Activated CD4-positive, alpha-beta memory T cell treated with anti-CD3 and anti-CD28 coated beads, Interleukin-2, amount 10 ng/mL, durations not matched to agents 7 days and 5 days (primary cell): Measurements from ENCODE around the gene MOAP1. TPM values are rescaled to one million over a fixed set of nuclear protein-coding genes. Genes with fewer than 3 reads are reported as not detected.
A peak's percentile ranks its signal among the peaks of the same experiment; 100 is the strongest.
"Not testable (repeated sequence)": the region's sequence is repeated elsewhere in the genome, so short reads cannot be mapped to it uniquely, and the experiment has no call there.

ENCODE experiments used
- CTCF ChIA-PET: fragments of 350-600 bp; sonication (Branson Sonifier 250); formaldehyde crosslinking; loops from one replicate; lab custom pipeline; 2021; ENCODE audit warnings: antibody characterized with exemption, inconsistent platforms; lab: Charles Lee
- POLR2A ChIA-PET: fragments of 350-600 bp; sonication (Branson Sonifier 250); formaldehyde crosslinking; loops from one replicate; lab custom pipeline; 2021; ENCODE audit warnings: antibody characterized with exemption; lab: Charles Lee
- DNase-seq: peaks from one replicate; pipeline ENCODE4 v3.0.0-alpha.2; 2020
- H3K27ac Mint-ChIP-seq: one replicate; pipeline ENCODE4 v1.8.0; 2021; ENCODE audit warnings: mild to moderate bottlenecking, mixed read lengths
- H3K27me3 Mint-ChIP-seq: one replicate; pipeline ENCODE4 v1.8.0; 2021; ENCODE audit warnings: mixed read lengths
- H3K36me3 Mint-ChIP-seq: one replicate; pipeline ENCODE4 v1.8.0; 2021; ENCODE audit warnings: low read depth, mixed read lengths
- H3K4me1 Mint-ChIP-seq: one replicate; pipeline ENCODE4 v1.8.0; 2021; ENCODE audit warnings: mixed read lengths
- H3K4me3 Mint-ChIP-seq: one replicate; pipeline ENCODE4 v1.8.0; 2021; ENCODE audit warnings: mild to moderate bottlenecking, mixed read lengths
- H3K9me3 Mint-ChIP-seq: one replicate; pipeline ENCODE4 v1.8.0; 2021; ENCODE audit warnings: mixed read lengths
- total RNA-seq, 2 experiments: library from RNA; stranded (reverse); gene quantifications; one replicate each; pipeline ENCODE4 v1.2.3, GENCODE V29; 2021

Gene MOAP1
- total RNA-seq, 2 experiments from 2014 or later = 23.1 to 24.6 TPM

DNA sequence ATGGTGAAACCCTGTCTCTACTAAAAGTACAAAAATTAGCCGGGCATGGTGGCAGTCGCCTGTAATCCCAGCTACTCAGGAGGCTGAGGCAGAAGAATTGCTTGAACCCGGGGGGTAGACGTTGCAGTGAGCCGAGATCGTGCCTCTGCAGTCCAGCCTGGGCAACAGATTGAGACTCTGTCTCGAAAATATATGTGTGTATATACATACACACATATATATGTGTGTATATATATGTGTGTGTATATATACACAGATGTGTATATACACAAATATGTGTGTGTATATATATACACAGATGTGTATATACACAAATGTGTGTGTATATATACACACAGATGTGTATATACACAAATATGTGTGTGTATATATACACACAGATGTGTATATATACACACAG, 26.3 kb downstream of the MOAP1 start:
- DNase-seq, H3K27ac Mint-ChIP-seq, CTCF ChIA-PET, H3K9me3 Mint-ChIP-seq, H3K36me3 Mint-ChIP-seq, H3K4me3 Mint-ChIP-seq, H3K4me1 Mint-ChIP-seq, H3K27me3 Mint-ChIP-seq, POLR2A ChIA-PET: not testable (repeated sequence)

DNA sequence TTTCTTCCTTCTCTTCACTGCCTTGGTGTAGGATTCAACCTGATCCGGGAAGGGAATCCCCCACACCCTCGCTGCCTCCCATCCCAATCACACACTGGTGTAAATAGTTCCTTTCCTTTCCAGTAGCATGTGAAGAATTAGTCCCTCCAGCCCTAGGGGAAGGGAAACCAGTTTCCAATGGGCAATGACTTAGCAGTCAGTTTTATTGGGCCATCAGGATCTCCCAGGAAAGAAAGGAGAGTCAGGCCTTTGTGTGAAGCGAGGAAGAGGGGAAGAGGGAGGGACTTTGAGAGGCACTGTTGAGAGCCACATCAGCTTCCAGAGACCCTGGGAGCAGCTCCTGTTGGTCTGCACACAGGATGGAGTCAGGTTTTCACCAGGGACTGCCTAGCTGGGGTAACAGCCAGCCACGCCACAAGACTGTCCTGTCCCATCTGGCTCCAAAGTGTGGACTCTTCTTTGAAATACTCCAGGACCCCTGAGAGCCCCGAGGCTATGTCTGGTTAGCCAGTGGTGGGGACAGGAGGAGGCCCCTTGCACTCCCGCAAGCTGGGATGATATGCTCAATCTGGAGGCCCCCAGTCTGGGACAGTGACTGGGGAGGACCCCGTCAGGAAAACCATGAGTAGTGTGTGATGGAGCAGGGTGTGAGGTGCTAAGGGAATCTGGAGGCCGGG, 27.9 kb downstream of the MOAP1 start:
- ChIA-PET POLR2A (no interaction called here), CTCF (no interaction called here)
- Mint-ChIP-seq H3K9me3 (no peaks in the 10 kb centered on the region), H3K4me3 (no peak overlapping the region), H3K27me3 (peaks cover 3% of the 10 kb centered on the region), H3K27ac (no peak overlapping the region), H3K4me1 (no peaks in the 10 kb centered on the region), H3K36me3 (no peaks in the 10 kb centered on the region)
- DNase-seq = no peak

DNA sequence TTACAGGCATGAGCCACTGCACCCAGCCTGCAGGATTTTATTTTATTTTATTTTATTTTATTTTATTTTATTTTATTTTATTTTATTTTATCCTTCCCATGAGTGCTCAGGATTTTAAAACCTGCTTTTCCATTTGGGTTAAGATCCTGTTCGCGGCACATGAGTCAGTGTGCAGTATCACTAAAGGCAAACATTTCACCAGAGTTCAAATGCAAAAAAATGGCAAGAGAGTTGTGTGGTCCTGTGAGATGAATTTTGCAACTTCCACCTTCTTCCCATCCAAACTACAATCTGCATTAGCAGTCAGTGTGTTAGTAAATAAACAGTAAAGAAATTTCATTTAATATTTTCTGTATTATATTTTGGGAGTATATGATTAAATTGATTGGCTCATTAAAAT, 29.0 kb downstream of the MOAP1 start:
- ChIA-PET CTCF (no interaction called here), POLR2A (no interaction called here)
- Mint-ChIP-seq H3K4me3 (no peak overlapping the region), H3K36me3 (no peaks in the 10 kb centered on the region), H3K4me1 (peaks cover 10% of the 10 kb centered on the region), H3K9me3 (no peaks in the 10 kb centered on the region), H3K27me3 (peaks cover 3% of the 10 kb centered on the region), H3K27ac (no peak overlapping the region)
- DNase-seq = no peak

DNA sequence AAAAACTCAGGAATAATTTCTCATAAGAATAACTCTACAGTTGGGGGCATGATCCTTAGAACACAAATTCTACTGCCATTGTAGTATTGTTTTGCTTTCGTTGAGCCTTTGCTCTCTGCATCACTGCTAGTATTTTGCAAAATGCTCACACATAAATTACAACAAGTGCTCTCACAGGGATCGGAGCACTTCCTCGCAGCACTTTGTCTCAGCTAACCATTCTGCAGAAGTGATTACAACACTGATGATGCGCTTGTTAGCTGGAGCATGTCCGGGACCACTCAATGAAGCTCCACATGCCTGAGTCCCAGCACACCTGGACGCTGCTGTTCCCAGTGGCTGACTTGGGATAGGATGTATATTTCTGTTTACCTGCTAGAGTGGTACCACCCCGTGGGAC, 31.6 kb downstream of the MOAP1 start:
- ChIA-PET CTCF (no interaction called here), POLR2A (no interaction called here)
- Mint-ChIP-seq H3K27me3 (peaks cover 3% of the 10 kb centered on the region), H3K9me3 (no peaks in the 10 kb centered on the region), H3K27ac (no peak overlapping the region), H3K4me3 (no peak overlapping the region), H3K36me3 (no peaks in the 10 kb centered on the region), H3K4me1 (peaks cover 18% of the 10 kb centered on the region)
- DNase-seq = no peak

DNA sequence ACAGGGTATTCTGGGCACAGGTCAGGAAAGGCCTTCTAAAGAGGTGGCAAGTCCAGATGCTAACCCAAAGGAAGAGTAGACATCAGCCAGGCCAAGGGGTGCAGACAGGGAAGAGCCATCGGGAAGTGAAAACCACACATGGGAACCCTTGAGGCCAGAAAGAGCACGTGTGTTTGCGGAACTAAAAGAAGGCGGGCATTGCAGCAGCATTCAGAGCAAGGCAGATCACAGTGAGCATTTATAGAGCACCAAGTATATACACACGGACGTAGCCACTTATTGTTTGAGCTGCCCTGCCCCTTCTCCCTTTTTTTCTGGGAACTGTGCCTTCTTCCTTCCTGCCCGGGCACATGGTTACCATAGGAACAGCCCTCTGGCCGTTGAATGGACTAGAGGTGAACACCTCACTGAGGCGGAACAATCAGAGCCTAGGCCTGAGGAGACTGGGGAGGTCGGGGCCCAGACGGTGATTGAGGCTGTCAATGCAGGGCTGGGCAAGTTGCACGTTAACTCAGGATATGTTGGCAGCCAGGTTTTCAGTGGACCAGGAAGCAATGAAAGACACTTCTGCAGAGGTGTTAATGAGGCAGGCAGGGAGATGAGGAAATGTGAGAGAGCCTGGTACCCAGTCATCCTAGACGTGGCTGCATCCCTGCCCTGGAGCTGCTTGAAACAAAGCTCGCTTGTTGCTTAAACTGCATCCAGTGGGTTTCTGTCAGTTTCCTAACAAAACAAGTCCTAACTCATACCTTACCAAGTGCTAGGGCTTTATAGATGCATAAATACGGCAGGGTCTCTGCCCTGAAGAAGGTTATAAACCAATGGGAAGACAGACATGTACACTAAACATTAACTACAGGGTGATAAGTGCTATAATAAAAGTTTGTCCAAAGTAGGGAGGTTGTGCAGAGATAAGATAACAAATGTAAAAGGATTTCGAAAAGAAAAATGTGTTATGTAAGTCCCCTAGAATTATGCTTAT, 34.2 kb downstream of the MOAP1 start:
- Mint-ChIP-seq H3K4me1 (peaks cover 25% of the 10 kb centered on the region), H3K9me3 (no peaks in the 10 kb centered on the region), H3K36me3 (no peaks in the 10 kb centered on the region), H3K27ac (peak overlapping the region; percentile 40), H3K4me3 (no peak overlapping the region), H3K27me3 (peaks cover 2% of the 10 kb centered on the region)
- DNase-seq = no peak
- POLR2A ChIA-PET = interaction anchor here (1.4 kb wide), 1 partner anchor 35 kb away, joined by 3 read pairs; the partner anchor contains the start of genes LYSET and MOAP1
- CTCF ChIA-PET = interaction anchor here (0.8 kb wide), 1 partner anchor 35 kb away, joined by 3 read pairs; no protein-coding TSS in a partner anchor

DNA sequence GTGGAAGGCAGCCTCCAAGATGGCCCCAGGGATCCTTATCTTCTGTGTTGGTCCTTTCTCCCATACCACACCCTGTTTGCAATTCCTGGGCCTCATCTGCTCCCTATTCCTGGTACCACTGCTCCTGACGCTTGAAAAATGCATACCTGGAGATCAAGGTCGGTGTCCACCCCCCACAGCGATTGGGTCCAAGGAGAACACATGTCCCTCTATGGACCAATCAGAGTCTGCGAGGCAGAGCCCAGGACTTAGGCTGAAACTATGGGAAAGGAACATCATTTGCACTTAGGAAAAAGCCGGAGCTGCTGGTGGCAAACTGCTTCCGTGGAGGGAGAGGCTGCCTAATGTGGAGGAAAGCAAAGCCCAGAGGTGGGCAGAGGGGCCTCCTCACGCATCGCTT, 35.7 kb downstream of the MOAP1 start:
- H3K9me3 Mint-ChIP-seq = no peaks in the 10 kb centered on the region
- no peaks in the 10 kb centered on the region for H3K36me3 Mint-ChIP-seq
- H3K27me3 Mint-ChIP-seq = peaks cover 2% of the 10 kb centered on the region
- peaks cover 25% of the 10 kb centered on the region for H3K4me1 Mint-ChIP-seq
- H3K27ac Mint-ChIP-seq = no peak overlapping the region
- H3K4me3 Mint-ChIP-seq = no peak overlapping the region
- ChIA-PET POLR2A (no interaction called here), CTCF (no interaction called here)
- DNase-seq = no peak

DNA sequence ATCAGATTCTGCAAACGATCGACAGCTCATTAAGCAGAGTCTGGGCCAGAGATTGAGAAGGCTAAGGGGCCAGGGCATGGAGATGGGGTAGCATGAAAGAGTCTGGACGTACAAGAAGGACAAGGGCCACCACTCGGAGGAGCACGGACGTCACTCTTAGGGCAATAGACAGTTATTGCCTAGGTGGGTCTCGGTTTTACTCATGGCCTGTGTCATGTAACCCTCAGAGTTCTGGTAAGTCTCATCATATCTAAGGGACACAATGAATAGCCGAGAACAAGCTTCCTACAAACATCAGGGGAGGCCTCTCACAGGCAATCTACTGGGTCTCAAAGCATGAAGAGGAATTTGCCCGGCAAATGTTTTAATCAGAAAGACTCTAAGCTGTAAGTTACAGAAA, 38.6 kb downstream of the MOAP1 start:
- H3K27ac Mint-ChIP-seq = peak overlapping the region; percentile 55
- POLR2A ChIA-PET = no interaction called here

DNA sequence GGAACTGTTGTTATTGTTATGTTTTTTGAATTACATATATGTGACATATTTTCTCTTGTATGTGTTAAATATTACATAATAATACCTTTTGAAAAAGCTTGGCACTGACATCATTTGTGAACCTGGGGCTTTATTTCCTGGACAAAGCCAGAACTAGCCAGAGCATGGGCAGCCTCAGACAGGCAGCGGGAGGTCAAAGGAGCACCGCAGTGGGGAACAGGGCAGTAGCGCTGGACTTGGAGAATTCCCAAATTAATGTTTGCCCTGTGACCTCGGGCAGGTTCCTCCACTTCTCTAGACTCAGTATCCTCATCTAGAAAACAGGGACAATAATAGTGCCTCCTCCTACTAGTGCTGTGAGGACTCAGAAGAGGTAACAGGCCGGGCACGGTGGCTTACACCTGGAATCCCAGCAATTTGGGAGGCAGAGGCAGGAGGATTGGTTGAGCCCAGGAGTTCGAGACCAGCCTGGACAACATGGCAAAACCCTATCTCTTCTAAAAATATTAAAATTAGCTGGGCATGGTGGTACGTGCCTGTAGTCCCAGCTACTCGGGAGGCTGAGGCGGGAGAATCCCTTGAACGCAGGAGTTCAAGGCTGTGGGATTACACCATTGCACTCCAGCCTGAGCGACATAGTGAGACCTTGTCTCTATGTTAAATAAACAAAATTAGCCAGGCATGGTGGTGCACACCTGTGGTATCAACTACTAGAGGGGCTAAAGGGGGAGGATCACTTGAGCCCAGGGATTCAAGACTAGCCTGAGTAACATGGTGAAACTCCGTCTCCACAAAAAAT, 41.6 kb downstream of the MOAP1 start:
- Mint-ChIP-seq H3K4me1 (peaks cover 11% of the 10 kb centered on the region), H3K27ac (no peak overlapping the region), H3K36me3 (no peaks in the 10 kb centered on the region), H3K27me3 (peaks cover 2% of the 10 kb centered on the region), H3K9me3 (no peaks in the 10 kb centered on the region), H3K4me3 (no peak overlapping the region)
- ChIA-PET CTCF (interaction anchor here (0.8 kb wide), 1 partner anchor 30 kb away, joined by 3 read pairs; no protein-coding TSS in a partner anchor), POLR2A (no interaction called here)
- DNase-seq = no peak

More for the DNA sequence above, 38.6 kb downstream of the MOAP1 start:
- CTCF ChIA-PET = interaction anchor here (0.9 to 2.1 kb wide), 3 partner anchors 14 to 199 kb away, joined by 4 to 10 read pairs (median 7); no protein-coding TSS in a partner anchor
- no peaks in the 10 kb centered on the region for H3K9me3 Mint-ChIP-seq
- H3K27me3 Mint-ChIP-seq = no peaks in the 10 kb centered on the region
- DNase-seq = no peak
- peaks cover 19% of the 10 kb centered on the region for H3K4me1 Mint-ChIP-seq
- no peaks in the 10 kb centered on the region for H3K36me3 Mint-ChIP-seq
- H3K4me3 Mint-ChIP-seq = no peak overlapping the region

DNA sequence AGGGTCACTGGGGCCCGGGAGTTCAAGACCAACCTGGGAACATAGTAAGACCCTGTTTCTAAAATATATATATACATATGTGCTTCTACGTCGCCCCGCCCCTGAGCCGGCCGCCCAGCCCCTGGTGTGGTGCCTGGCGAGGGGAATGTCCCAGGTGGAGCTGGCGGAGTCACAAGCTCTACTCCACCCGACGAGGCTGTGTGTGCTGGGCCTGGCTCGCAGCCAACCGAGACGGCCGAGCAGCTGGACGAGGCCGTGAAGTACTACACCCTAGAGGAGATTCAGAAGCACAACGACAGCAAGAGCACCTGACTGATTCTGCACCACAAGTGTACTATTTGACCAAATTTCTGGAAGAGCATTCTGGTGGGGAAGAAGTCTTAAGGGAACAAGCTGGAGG, 46.8 kb downstream of the MOAP1 start:
- Mint-ChIP-seq H3K27me3 (peaks cover 2% of the 10 kb centered on the region), H3K4me1 (peaks cover 4% of the 10 kb centered on the region), H3K36me3 (no peaks in the 10 kb centered on the region), H3K27ac (no peak overlapping the region), H3K9me3 (no peaks in the 10 kb centered on the region), H3K4me3 (no peak overlapping the region)
- POLR2A ChIA-PET = no interaction called here
- CTCF ChIA-PET = interaction anchor here (1.3 to 3.5 kb wide), 3 partner anchors 24 to 186 kb away, joined by 4 to 42 read pairs (median 10); no protein-coding TSS in a partner anchor
- DNase-seq = no peak

DNA sequence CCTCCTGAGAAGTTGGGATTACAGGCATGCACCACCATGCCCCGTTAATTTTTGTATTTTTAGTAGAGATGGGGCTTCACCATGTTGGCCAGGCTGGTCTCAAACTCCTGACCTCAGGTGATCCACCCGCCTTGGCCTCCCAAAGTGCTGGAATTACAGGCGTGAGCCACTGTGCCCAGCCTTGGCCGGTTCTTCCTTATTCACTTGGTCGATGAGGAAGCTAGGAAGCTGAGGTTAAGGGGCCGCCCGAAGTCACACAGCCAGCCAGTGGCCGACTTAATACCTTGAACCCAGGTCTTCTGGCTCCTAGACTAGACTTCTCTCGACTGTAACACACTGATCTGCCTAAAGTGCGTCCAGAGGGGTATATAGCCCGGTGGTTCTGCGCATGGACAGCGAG, 48.2 kb downstream of the MOAP1 start:
- POLR2A ChIA-PET, DNase-seq, H3K4me3 Mint-ChIP-seq, H3K27me3 Mint-ChIP-seq, H3K4me1 Mint-ChIP-seq, H3K9me3 Mint-ChIP-seq, H3K36me3 Mint-ChIP-seq, H3K27ac Mint-ChIP-seq: not testable (repeated sequence)
- CTCF ChIA-PET = interaction anchor here (3.5 kb wide), 1 partner anchor 23 kb away, joined by 42 read pairs; no protein-coding TSS in a partner anchor

DNA sequence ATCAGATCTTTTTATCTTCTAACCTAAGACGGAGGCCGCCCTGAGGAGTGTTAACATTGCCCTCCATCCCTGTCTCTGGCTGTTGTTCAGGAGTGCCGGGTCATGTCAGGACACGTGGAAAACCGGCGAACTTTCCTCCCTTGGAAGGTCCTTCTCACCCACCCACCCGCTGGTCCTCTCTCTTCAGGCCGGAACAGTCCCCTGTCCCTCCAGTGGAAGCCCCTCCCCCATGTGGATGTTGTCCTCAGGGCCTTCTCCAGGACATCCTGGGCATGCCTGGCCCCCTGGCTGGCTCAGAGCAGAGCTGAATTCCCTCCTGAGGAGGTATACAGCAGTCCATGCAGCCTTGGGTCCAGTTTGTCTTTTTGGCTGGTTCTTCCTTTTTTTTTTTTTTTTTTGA, 48.7 kb downstream of the MOAP1 start:
- Mint-ChIP-seq H3K27me3 (peaks cover 2% of the 10 kb centered on the region), H3K27ac (no peak overlapping the region), H3K9me3 (no peaks in the 10 kb centered on the region), H3K4me1 (peaks cover 4% of the 10 kb centered on the region), H3K36me3 (no peaks in the 10 kb centered on the region), H3K4me3 (no peak overlapping the region)
- POLR2A ChIA-PET = interaction anchor here (0.6 kb wide), 1 partner anchor 9 kb away, joined by 5 read pairs; no protein-coding TSS in a partner anchor
- no peak for DNase-seq
- CTCF ChIA-PET = interaction anchor here (2.1 kb wide), 1 partner anchor 23 kb away, joined by 8 read pairs; no protein-coding TSS in a partner anchor

DNA sequence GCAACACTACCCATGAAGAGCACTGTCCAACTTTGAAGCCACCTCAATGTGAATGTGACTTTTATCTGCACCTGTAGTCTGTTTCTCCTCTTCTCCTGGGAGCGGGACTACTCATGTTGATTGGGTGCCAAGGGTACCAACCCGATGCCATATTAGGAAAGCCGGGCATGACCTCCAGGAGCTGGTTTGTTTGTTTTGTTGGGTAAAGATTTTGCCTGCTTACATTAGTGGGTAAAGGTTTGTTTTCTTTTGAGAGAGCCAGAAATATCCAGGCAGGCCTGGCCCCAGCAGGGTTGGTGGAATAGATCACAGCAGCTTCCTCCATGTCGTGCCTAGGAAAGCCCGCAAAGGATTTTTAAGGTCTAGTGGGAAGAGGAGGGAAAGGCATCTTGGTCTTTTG, 49.3 kb downstream of the MOAP1 start:
- ChIA-PET CTCF (interaction anchor here (2.1 kb wide), 1 partner anchor 22 kb away, joined by 8 read pairs; no protein-coding TSS in a partner anchor), POLR2A (no interaction called here)
- Mint-ChIP-seq H3K4me1 (peaks cover 4% of the 10 kb centered on the region), H3K36me3 (no peaks in the 10 kb centered on the region), H3K27me3 (peaks cover 2% of the 10 kb centered on the region), H3K4me3 (no peak overlapping the region), H3K9me3 (no peaks in the 10 kb centered on the region), H3K27ac (no peak overlapping the region)
- no peak for DNase-seq
